OCI-LY3 (cell line): Measurements from ENCODE around the gene SYT1.

Source experiments
- H2AFZ ChIP-seq: fragments of 200-600, 300-600 bp; shearing (Covaris generic); 2 replicates; pipeline ENCODE4 v1.6.0; 2014; ENCODE audit warnings: antibody characterized with exemption, low read depth, low read length
- H3K27ac ChIP-seq: fragments of 200-600, 300-600 bp; sonication (generic); 2 replicates; pipeline ENCODE4 v1.5.1; 2014; ENCODE audit warnings: mild to moderate bottlenecking, low read length, moderate library complexity, mixed read lengths
- H3K27me3 ChIP-seq: fragments of 200-600, 300-600 bp; sonication (generic); 2 replicates; pipeline ENCODE4 v1.6.1; 2014; ENCODE audit warnings: low read depth, low read length, mixed read lengths
- H3K36me3 ChIP-seq: fragments of 200-600, 300-600 bp; sonication (generic); replicated peaks from 2 replicates; pipeline ENCODE3; 2014; ENCODE audit warnings: low read depth, low read length, mixed read lengths
- H3K4me1 ChIP-seq: fragments of 300-600, 200-600 bp; sonication (generic); 2 replicates; pipeline ENCODE4 v1.6.1; 2014; ENCODE audit warnings: low read length, mixed read lengths
- H3K4me2 ChIP-seq: fragments of 200-600, 300-600 bp; sonication (generic); 2 replicates; pipeline ENCODE4 v1.6.1; 2014; ENCODE audit warnings: low read length, mixed read lengths
- H3K4me3 ChIP-seq: fragments of 300-600, 200-600 bp; sonication (generic); 2 replicates; pipeline ENCODE4 v1.5.1; 2014; ENCODE audit warnings: antibody characterized with exemption, mild to moderate bottlenecking, low read length, moderate library complexity
- H3K79me2 ChIP-seq: fragments of 300-600, 200-600 bp; shearing (Covaris generic); 2 replicates; pipeline ENCODE4 v1.6.1; 2014; ENCODE audit warnings: mild to moderate bottlenecking, low read length, mixed read lengths
- H3K9ac ChIP-seq: fragments of 300-600, 200-600 bp; shearing (Covaris generic); 2 replicates; pipeline ENCODE4 v1.6.0; 2014; ENCODE audit warnings: mild to moderate bottlenecking, low read length, moderate library complexity
- H3K9me3 ChIP-seq: fragments of 200-600, 300-600 bp; shearing (Covaris generic); 2 replicates; pipeline ENCODE4 v1.6.1; 2014; ENCODE audit warnings: low read length, mixed read lengths; ENCODE audit not compliant: insufficient read depth
- H4K20me1 ChIP-seq: fragments of 200-600, 300-600 bp; sonication (generic); 2 replicates; pipeline ENCODE4 v1.6.1; 2016; ENCODE audit warnings: low read length, mixed read lengths; ENCODE audit not compliant: insufficient read depth
- EZH2phosphoT487 ChIP-seq: fragments of 200-600 bp; shearing (Covaris generic); IDR thresholded peaks from 2 replicates; pipeline ENCODE4 v1.6.1; 2018; ENCODE audit warnings: antibody characterized with exemption, mixed run types, low read depth
- TF ChIP-seq, protein P1 (sequence below): fragments of 200-600, 300-600 bp; sonication (generic); IDR thresholded peaks from 2 replicates; pipeline ENCODE4 v1.5.1; 2014; ENCODE audit warnings: antibody characterized with exemption, low read length, low read depth

Gene SYT1

GRCh38 chr12:78928200-78929074 lies 63.9 kb downstream of the SYT1 start:
- H3K27me3 ChIP-seq, result no peaks in the 10 kb centered on the region
- H3K4me2 ChIP-seq, result no peak overlapping the region
- H3K9me3 ChIP-seq, result no peaks in the 10 kb centered on the region
- H4K20me1 ChIP-seq, result no peaks in the 10 kb centered on the region
- no peak overlapping the region for H3K9ac ChIP-seq
- H2AFZ ChIP-seq, result no peak overlapping the region
- H3K4me3 ChIP-seq, result no peak overlapping the region
- no peaks in the 10 kb centered on the region for H3K79me2 ChIP-seq
- no peak overlapping the region for H3K27ac ChIP-seq
- TF ChIP-seq, protein P1, sequence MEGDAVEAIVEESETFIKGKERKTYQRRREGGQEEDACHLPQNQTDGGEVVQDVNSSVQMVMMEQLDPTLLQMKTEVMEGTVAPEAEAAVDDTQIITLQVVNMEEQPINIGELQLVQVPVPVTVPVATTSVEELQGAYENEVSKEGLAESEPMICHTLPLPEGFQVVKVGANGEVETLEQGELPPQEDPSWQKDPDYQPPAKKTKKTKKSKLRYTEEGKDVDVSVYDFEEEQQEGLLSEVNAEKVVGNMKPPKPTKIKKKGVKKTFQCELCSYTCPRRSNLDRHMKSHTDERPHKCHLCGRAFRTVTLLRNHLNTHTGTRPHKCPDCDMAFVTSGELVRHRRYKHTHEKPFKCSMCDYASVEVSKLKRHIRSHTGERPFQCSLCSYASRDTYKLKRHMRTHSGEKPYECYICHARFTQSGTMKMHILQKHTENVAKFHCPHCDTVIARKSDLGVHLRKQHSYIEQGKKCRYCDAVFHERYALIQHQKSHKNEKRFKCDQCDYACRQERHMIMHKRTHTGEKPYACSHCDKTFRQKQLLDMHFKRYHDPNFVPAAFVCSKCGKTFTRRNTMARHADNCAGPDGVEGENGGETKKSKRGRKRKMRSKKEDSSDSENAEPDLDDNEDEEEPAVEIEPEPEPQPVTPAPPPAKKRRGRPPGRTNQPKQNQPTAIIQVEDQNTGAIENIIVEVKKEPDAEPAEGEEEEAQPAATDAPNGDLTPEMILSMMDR, result no peak
- no peak for TF ChIP-seq EZH2phosphoT487
- no peaks in the 10 kb centered on the region for H3K36me3 ChIP-seq
- H3K4me1 ChIP-seq, result no peaks in the 10 kb centered on the region

DNA sequence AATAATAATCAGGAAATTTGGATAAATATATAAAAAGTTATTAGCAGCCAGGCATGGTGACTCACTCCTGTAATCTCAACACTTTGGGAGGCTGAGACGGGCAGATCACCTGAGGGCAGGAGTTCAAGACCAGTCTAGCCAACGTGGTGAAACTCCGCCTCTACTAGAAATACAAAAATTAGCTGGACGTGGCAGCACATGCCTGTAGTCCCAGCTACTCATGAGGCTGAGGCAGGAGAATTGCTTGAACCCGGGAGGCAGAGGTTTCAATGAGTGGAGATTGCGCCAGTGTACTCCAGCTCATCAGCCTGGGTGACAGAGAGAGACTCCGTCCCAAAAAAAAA lies 64.5 kb downstream of the SYT1 start:
- TF ChIP-seq, protein P1, result no peak
- no peak for TF ChIP-seq EZH2phosphoT487
- H3K9ac ChIP-seq, result no peak overlapping the region
- H3K27me3 ChIP-seq, result no peaks in the 10 kb centered on the region
- no peaks in the 10 kb centered on the region for H3K79me2 ChIP-seq
- H3K4me1 ChIP-seq, result no peaks in the 10 kb centered on the region
- H3K36me3 ChIP-seq, result no peaks in the 10 kb centered on the region
- no peaks in the 10 kb centered on the region for H3K9me3 ChIP-seq
- H4K20me1 ChIP-seq, result no peaks in the 10 kb centered on the region
- no peak overlapping the region for H2AFZ ChIP-seq
- no peak overlapping the region for H3K27ac ChIP-seq
- no peak overlapping the region for H3K4me2 ChIP-seq
- no peak overlapping the region for H3K4me3 ChIP-seq

DNA sequence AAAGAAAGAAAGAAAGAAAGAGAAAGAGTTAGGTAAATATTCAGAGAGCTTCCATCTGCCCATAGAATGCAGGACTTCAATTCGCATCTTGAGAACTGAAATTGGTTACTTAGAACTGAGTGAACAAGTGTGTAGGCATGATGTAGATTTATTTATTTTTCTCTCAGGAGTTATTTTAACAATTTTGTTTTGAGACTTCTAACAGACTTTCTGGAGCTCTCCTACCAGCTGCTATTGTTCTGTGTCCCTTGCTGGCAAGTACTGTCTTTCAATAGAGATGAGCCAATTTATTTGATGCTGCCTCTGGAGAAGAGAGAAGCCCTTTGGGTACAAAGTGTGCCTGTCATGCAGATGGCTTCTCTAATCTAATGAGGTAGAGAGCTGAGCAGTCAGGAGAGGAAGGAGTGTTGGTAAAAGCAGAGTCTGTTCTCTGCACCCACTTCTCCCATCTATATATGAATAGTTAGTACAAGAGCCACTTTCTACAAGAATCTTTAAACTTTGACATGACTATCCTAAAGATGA lies 67.0 kb downstream of the SYT1 start:
- Histone ChIP-seq H3K4me1 (no peaks in the 10 kb centered on the region), H3K9me3 (no peaks in the 10 kb centered on the region), H3K4me2 (no peak overlapping the region), H3K27ac (no peak overlapping the region), H3K4me3 (no peak overlapping the region), H3K27me3 (no peaks in the 10 kb centered on the region), H3K9ac (no peak overlapping the region), H2AFZ (no peak overlapping the region), H3K36me3 (no peaks in the 10 kb centered on the region), H3K79me2 (no peaks in the 10 kb centered on the region), H4K20me1 (no peaks in the 10 kb centered on the region)
- TF ChIP-seq EZH2phosphoT487, result no peak
- TF ChIP-seq, protein P1, result no peak

GRCh38 chr12:78933014-78933413 lies 68.4 kb downstream of the SYT1 start:
- Histone ChIP-seq H3K36me3 (no peaks in the 10 kb centered on the region), H3K4me3 (no peak overlapping the region), H3K9ac (no peak overlapping the region), H4K20me1 (no peaks in the 10 kb centered on the region), H3K27ac (no peak overlapping the region), H2AFZ (no peak overlapping the region), H3K9me3 (no peaks in the 10 kb centered on the region), H3K27me3 (no peaks in the 10 kb centered on the region), H3K79me2 (no peaks in the 10 kb centered on the region), H3K4me1 (no peaks in the 10 kb centered on the region), H3K4me2 (no peak overlapping the region)
- no peak for TF ChIP-seq EZH2phosphoT487
- TF ChIP-seq, protein P1, result no peak
